AG04450 (cell line): Measurements from ENCODE around the gene HIRIP3. TPM values are rescaled to one million over a fixed set of nuclear protein-coding genes. Genes with fewer than 3 reads are reported as not detected.
A peak's percentile ranks its signal among the peaks of the same experiment; 100 is the strongest.

ENCODE experiments used
- CTCF ChIA-PET: fragments of 300-600, 350-600 bp; formaldehyde crosslinking; extraction: SDS; loops from one replicate; lab custom pipeline; 2022; ENCODE audit warnings: antibody characterized with exemption, inconsistent platforms; lab: Charles Lee
- POLR2A ChIA-PET: fragments of 350-600 bp; formaldehyde crosslinking; extraction: SDS; loops from one replicate; lab custom pipeline; 2021; ENCODE audit warnings: antibody characterized with exemption, inconsistent platforms; lab: Yijun Ruan, JAX
- DNase-seq: peaks from one replicate; pipeline ENCODE4 v3.0.0-alpha.2; 2011; ENCODE audit warnings: low read depth, low spot score
- H3K27ac ChIP-seq: one replicate; pipeline ENCODE4 v1.5.1; 2012; ENCODE audit warnings: low read depth, low read length, control low read depth
- H3K27me3 ChIP-seq: one replicate; pipeline ENCODE4 v1.6.0; 2012; ENCODE audit warnings: low read length; ENCODE audit not compliant: control insufficient read depth, insufficient read depth
- H3K4me3 ChIP-seq: 2 replicates; pipeline ENCODE4 v1.5.1; 2011; ENCODE audit warnings: mild to moderate bottlenecking, low read depth, low read length, control low read depth
- H3K9me3 ChIP-seq: 2 replicates; pipeline ENCODE4 v1.5.1; 2012; ENCODE audit warnings: low read length; ENCODE audit not compliant: control insufficient read depth, insufficient read depth
- CTCF ChIP-seq: IDR thresholded peaks from 2 replicates; pipeline ENCODE4 v1.5.1; 2011; ENCODE audit warnings: low read depth, low read length, control low read depth, inconsistent platforms
- polyA plus RNA-seq: library from polyadenylated mRNA; depleted of rRNA; stranded (reverse); fragments of >200 nt; gene quantifications from 2 replicates; pipeline ENCODE4 v1.2.3, GENCODE V29; 2011

HIRIP3 gene
- polyA plus RNA-seq, 1 experiment: 2.5 TPM

- H3K4me3 ChIP-seq: no peak overlapping the region
- no peaks in the 10 kb centered on the region; the same call in 1 of the 2 replicates for H3K9me3 ChIP-seq
- DNase-seq: no peak
- ChIA-PET CTCF (interaction anchor here (0.5 kb wide), 2 partner anchors 8 to 158 kb away, joined by 3 to 4 read pairs; no protein-coding TSS in a partner anchor), POLR2A (interaction anchor here (0.6 to 1.2 kb wide), 2 partner anchors 80 to 97 kb away, joined by 3 to 7 read pairs; no protein-coding TSS in a partner anchor)
- no peak overlapping the region for H3K27ac ChIP-seq
- peaks cover 21% of the 10 kb centered on the region for H3K27me3 ChIP-seq
- TF ChIP-seq CTCF: no peak
Observed at GRCh38 chr16:30006659-30007377, 11.4 kb upstream of the HIRIP3 start.

GRCh38 chr16:30006095-30006473 is 10.7 kb upstream of the HIRIP3 start:
- POLR2A ChIA-PET: interaction anchor here (0.6 to 1.2 kb wide), 3 partner anchors 33 to 80 kb away, joined by 3 to 4 read pairs (median 3); partner anchors contain the start of genes KCTD13 and TAOK2
- no peak for TF ChIP-seq CTCF
- no peak for DNase-seq
- Histone ChIP-seq H3K27me3 (peaks cover 17% of the 10 kb centered on the region), H3K27ac (no peak overlapping the region), H3K9me3 (no peaks in the 10 kb centered on the region; the same call in 1 of the 2 replicates), H3K4me3 (no peak overlapping the region)
- CTCF ChIA-PET: interaction anchor here (0.7 kb wide), 1 partner anchor 10 kb away, joined by 3 read pairs; the partner anchor contains the start of gene INO80E

- no peaks in the 10 kb centered on the region; the same call in 1 of the 2 replicates for H3K9me3 ChIP-seq
- peaks cover 15% of the 10 kb centered on the region for H3K27me3 ChIP-seq
- H3K4me3 ChIP-seq: no peak overlapping the region
- ChIA-PET POLR2A (interaction anchor here (0.6 to 1.5 kb wide), 3 partner anchors 9 to 80 kb away, joined by 3 to 4 read pairs (median 3); partner anchors contain the start of genes INO80E, KCTD13 and TAOK2), CTCF (interaction anchor here (0.5 to 0.7 kb wide), 3 partner anchors 9 to 337 kb away, joined by 3 to 12 read pairs (median 3); partner anchors contain the start of gene INO80E)
- no peak overlapping the region for H3K27ac ChIP-seq
- no peak for DNase-seq
- peak; percentile 91 for TF ChIP-seq CTCF
Observed at GRCh38 chr16:30005341-30006094, 10.1 kb upstream of the HIRIP3 start.

- TF ChIP-seq CTCF: no peak
- Histone ChIP-seq H3K27ac (no peak overlapping the region), H3K27me3 (peaks cover 8% of the 10 kb centered on the region), H3K4me3 (no peak overlapping the region), H3K9me3 (no peaks in the 10 kb centered on the region; the same call in 1 of the 2 replicates)
- ChIA-PET POLR2A (interaction anchor here (1.5 kb wide), 1 partner anchor 9 kb away, joined by 3 read pairs; the partner anchor contains the start of gene INO80E), CTCF (interaction anchor here (0.5 to 0.6 kb wide), 2 partner anchors 172 to 337 kb away, joined by 3 to 12 read pairs; no protein-coding TSS in a partner anchor)
- DNase-seq: no peak
Observed at GRCh38 chr16:30004811-30005242, 9.4 kb upstream of the HIRIP3 start.
